ENCODE results near the gene LSR. TPM values are rescaled to one million over a fixed set of nuclear protein-coding genes. Genes with fewer than 3 reads are reported as not detected.
A peak's percentile ranks its signal among the peaks of the same experiment; 100 is the strongest.

LSR gene
- total RNA-seq, 4 donors from 2014 or later = 36.0 to 113 (median 79.4) TPM

DNA sequence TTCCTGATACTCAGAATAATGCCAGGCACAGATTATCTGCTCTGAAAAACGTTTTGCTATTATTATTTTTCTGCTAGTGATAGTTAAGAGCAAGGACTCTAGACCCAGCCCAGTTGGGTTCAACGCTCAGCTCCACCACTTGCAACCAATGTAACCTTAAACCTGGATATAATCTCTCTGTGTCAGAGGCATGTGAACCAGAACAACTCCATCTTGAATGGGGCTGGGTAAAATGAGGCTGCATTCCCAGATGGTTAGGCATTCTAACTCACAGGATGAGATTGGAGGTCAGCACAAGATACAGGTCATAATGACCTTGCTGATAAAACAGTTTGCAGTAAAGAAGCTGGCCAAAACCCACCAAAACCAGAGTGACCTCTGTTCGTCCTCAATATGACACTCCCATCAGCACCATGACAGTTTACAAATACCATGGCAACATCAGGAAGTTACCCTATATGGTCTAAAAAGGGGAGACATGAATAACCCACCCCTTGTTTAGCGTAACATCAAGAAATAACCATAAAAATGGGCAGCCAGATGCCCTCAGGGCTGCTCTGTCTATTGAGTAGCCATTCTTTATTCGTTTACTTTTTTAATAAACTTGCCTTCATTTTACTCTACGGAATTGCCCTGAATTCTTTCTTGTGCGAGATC, 33.9 kb upstream of the LSR start:
- TF ChIP-seq, protein P1, sequence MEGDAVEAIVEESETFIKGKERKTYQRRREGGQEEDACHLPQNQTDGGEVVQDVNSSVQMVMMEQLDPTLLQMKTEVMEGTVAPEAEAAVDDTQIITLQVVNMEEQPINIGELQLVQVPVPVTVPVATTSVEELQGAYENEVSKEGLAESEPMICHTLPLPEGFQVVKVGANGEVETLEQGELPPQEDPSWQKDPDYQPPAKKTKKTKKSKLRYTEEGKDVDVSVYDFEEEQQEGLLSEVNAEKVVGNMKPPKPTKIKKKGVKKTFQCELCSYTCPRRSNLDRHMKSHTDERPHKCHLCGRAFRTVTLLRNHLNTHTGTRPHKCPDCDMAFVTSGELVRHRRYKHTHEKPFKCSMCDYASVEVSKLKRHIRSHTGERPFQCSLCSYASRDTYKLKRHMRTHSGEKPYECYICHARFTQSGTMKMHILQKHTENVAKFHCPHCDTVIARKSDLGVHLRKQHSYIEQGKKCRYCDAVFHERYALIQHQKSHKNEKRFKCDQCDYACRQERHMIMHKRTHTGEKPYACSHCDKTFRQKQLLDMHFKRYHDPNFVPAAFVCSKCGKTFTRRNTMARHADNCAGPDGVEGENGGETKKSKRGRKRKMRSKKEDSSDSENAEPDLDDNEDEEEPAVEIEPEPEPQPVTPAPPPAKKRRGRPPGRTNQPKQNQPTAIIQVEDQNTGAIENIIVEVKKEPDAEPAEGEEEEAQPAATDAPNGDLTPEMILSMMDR (IDR thresholded peaks at IDR 0.05) = no peak
- no peak for TF ChIP-seq POLR2A (IDR thresholded peaks at IDR 0.05)
- H3K9me3 ChIP-seq = peaks cover 0 to 6% (median 0%) of the 10 kb centered on the region in 3 donors
- DNase-seq = no peak
- H3K4me1 ChIP-seq = peaks cover 14 to 46% (median 20%) of the 10 kb centered on the region in 3 donors
- peak overlapping the region in 3 of 4 donors; percentile 74 to 93 (median 85) for H3K27ac ChIP-seq
- no peak overlapping the region for H3K4me3 ChIP-seq
- H3K36me3 ChIP-seq = no peaks in the 10 kb centered on the region
- H3K27me3 ChIP-seq = no peaks in the 10 kb centered on the region
- WGBS, 2 donors = 65 to 76% methylated on average over 7 of the region's 7 CpGs
- intact Hi-C loops (cut with DNase I) = no loop called here

- peaks cover 14 to 41% (median 20%) of the 10 kb centered on the region in 3 donors for H3K4me1 ChIP-seq
These were observed 32.6 kb upstream of the LSR start for GRCh38 chr19:35216016-35216832.

DNA sequence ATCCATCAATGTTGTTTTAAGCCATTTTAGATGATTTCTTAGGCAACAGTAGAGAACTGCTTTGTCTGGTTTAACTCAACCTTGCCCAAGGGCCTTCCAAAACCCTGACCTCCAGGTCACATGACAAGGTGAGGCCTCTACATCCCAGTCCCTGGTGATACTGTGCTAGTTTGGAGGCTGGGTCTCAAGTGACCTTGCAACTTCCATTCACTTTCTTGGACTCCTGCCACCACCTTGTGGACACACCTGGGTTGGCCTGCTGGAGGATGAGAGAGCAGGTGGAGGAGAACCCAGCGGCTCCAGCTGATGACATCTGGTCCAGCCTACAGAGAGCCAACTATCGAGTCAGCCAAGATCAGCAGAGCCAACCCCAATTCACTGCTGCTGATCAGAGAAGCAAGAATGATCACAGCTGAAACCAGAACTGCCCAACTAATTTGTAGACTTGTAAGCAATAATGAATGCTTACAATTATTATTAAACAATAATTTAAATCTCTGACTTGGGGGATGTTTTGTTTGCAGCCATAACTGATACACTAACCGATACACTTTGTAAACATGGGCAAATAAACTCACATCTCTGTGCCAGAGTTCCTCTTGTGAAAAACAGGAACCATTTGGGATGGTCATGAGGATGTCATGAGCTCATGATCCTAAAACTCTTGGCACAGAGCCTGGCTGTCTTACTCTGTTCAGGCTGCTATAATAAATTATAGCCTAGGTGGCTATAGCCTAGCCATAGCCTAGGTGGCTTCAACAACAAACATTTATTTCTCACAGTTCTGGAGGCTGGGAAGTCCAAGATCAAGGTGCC, 31.8 kb upstream of the LSR start:
- intact Hi-C loops (cut with DNase I) = no loop called here
- peaks cover 14 to 35% (median 20%) of the 10 kb centered on the region in 3 donors for H3K4me1 ChIP-seq
- WGBS, 2 donors = 57 to 84% methylated on average over 3 of the region's 3 CpGs
- no peak overlapping the region for H3K27ac ChIP-seq
- H3K36me3 ChIP-seq = no peaks in the 10 kb centered on the region
- no peak overlapping the region for H3K4me3 ChIP-seq
- H3K9me3 ChIP-seq = peaks cover 0 to 6% (median 0%) of the 10 kb centered on the region in 3 donors
- H3K27me3 ChIP-seq = no peaks in the 10 kb centered on the region
- no peak for TF ChIP-seq POLR2A (IDR thresholded peaks at IDR 0.05)
- TF ChIP-seq, protein P1 (IDR thresholded peaks at IDR 0.05) = peak in 2 of 6 experiments; percentile 3 to 25
- DNase-seq = no peak

More at GRCh38 chr19:35216016-35216832, 32.6 kb upstream of the LSR start:
- H3K27ac ChIP-seq = no peak overlapping the region
- intact Hi-C loops (cut with DNase I) = no loop called here
- no peaks in the 10 kb centered on the region for H3K36me3 ChIP-seq
- H3K4me3 ChIP-seq = no peak overlapping the region
- DNase-seq = no peak
- WGBS, 2 donors = 57 to 64% methylated on average over 6 to 7 of the region's 8 CpGs
- H3K9me3 ChIP-seq = peaks cover 0 to 6% (median 0%) of the 10 kb centered on the region in 3 donors
- TF ChIP-seq, protein P1 (IDR thresholded peaks at IDR 0.05) = no peak
- TF ChIP-seq POLR2A (IDR thresholded peaks at IDR 0.05) = no peak
- no peaks in the 10 kb centered on the region for H3K27me3 ChIP-seq

DNA sequence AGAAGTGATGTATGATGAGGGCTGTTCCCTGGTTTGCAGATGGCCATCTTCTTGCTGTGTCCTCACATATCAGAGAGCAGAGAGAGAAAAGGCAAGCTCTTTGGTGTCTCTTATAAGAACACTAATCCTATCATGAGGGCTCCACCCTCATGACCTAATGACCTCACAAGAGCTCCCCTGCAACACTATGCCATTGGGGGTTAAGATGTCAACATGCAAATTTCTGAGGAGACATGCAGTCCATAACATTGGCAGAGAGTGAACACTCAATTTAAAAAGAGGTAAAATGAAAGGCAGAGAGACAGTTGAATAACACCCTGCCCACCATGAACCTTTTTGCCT, 31.2 kb upstream of the LSR start:
- no peak overlapping the region for H3K27ac ChIP-seq
- TF ChIP-seq POLR2A (IDR thresholded peaks at IDR 0.05) = no peak
- TF ChIP-seq, protein P1 (IDR thresholded peaks at IDR 0.05) = no peak
- intact Hi-C loops (cut with DNase I) = no loop called here
- peaks cover 14 to 29% (median 16%) of the 10 kb centered on the region in 3 donors for H3K4me1 ChIP-seq
- no peak overlapping the region for H3K4me3 ChIP-seq
- peaks cover 0 to 6% (median 0%) of the 10 kb centered on the region in 3 donors for H3K9me3 ChIP-seq
- no peaks in the 10 kb centered on the region for H3K27me3 ChIP-seq
- no peak for DNase-seq
- no peaks in the 10 kb centered on the region for H3K36me3 ChIP-seq
